GM18909 (cell line): ENCODE results near the gene CORO2A.
A peak's percentile ranks its signal among the peaks of the same experiment; 100 is the strongest.
"Not testable (repeated sequence)": the region's sequence is repeated elsewhere in the genome, so short reads cannot be mapped to it uniquely, and the experiment has no call there.

Source experiments
- ATAC-seq: cut with Tn5 transposase; IDR thresholded peaks from one replicate; pipeline ENCODE4 v1.9.1; 2021; ENCODE audit warnings: mild to moderate bottlenecking; ENCODE audit not compliant: unreplicated experiment, poor library complexity

Gene CORO2A

GRCh38 chr9:98146101-98146991 lies 46.1 kb downstream of the CORO2A start:
- peak; percentile 40 for ATAC-seq

- no peak for ATAC-seq
These were observed 47.8 kb downstream of the CORO2A start for GRCh38 chr9:98144631-98145030.

- no peak for ATAC-seq
These were observed 48.4 kb downstream of the CORO2A start for GRCh38 chr9:98144076-98144475.

GRCh38 chr9:98142925-98143481 lies 49.4 kb downstream of the CORO2A start:
- no peak for ATAC-seq

- ATAC-seq, result no peak
These were observed 50.1 kb downstream of the CORO2A start for GRCh38 chr9:98142182-98142907.

- ATAC-seq, result no peak
These were observed 51.9 kb downstream of the CORO2A start for GRCh38 chr9:98140503-98140902.

- ATAC-seq, result no peak
These were observed 55.9 kb downstream of the CORO2A start for GRCh38 chr9:98136489-98136888.

GRCh38 chr9:98135938-98136337 lies 56.5 kb downstream of the CORO2A start:
- no peak for ATAC-seq

GRCh38 chr9:98135558-98135934 lies 56.9 kb downstream of the CORO2A start:
- ATAC-seq, result no peak

- no peak for ATAC-seq
These were observed 57.5 kb downstream of the CORO2A start for GRCh38 chr9:98134702-98135557.

GRCh38 chr9:98132806-98133631 lies 59.4 kb downstream of the CORO2A start:
- no peak for ATAC-seq

- ATAC-seq, result no peak
These were observed 60.3 kb downstream of the CORO2A start for GRCh38 chr9:98132158-98132557.

GRCh38 chr9:98130576-98131228 lies 61.7 kb downstream of the CORO2A start:
- ATAC-seq, result no peak

GRCh38 chr9:98130060-98130459 lies 62.4 kb downstream of the CORO2A start:
- ATAC-seq, result not testable (repeated sequence)

GRCh38 chr9:98129451-98129881 lies 63.0 kb downstream of the CORO2A start:
- ATAC-seq, result peak; percentile 76

- ATAC-seq, result no peak
These were observed 64.1 kb downstream of the CORO2A start for GRCh38 chr9:98128316-98128715.

- ATAC-seq, result no peak
These were observed 65.2 kb downstream of the CORO2A start for GRCh38 chr9:98127226-98127625.

GRCh38 chr9:98124637-98125426 lies 67.6 kb downstream of the CORO2A start:
- ATAC-seq, result no peak
